GM19397 (cell line): ENCODE measurements around the gene CBLN3.

ENCODE experiments used
- ATAC-seq: cut with Tn5 transposase; IDR thresholded peaks from one replicate; pipeline ENCODE4 v1.9.1; 2021; ENCODE audit warnings: mild to moderate bottlenecking, moderate library complexity; ENCODE audit not compliant: unreplicated experiment

Gene CBLN3

DNA sequence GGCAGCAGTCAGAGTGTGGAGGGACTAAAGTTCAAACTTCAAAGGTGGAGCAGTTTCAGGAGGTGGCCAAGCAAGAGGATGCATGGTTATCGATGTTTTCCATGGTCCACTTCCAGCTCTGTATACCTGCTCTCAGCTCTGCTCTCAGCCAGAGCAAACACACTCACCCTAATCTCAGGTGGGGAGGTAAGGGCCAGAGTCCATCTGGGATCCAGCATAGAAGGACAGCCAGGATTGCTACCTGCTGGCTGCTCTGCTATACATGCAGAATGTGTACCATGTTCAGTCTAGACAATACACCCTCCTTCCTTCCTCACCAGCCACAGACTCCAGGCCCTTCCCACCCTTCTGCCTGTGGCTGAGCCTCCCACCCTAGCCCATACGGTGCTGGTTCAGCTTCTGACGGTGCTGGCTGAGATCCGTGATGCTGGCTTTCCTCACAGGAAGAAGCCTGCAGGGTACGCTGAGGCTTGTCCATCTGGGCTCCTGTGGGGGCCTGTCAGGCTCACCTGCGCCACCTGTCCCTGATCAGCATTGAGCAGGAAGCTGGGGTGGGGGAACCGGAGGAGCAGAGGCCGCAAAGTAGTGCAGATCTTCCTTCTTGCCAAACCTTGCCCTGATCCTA lies 2.4 kb downstream of the CBLN3 start:
- ATAC-seq = no peak

DNA sequence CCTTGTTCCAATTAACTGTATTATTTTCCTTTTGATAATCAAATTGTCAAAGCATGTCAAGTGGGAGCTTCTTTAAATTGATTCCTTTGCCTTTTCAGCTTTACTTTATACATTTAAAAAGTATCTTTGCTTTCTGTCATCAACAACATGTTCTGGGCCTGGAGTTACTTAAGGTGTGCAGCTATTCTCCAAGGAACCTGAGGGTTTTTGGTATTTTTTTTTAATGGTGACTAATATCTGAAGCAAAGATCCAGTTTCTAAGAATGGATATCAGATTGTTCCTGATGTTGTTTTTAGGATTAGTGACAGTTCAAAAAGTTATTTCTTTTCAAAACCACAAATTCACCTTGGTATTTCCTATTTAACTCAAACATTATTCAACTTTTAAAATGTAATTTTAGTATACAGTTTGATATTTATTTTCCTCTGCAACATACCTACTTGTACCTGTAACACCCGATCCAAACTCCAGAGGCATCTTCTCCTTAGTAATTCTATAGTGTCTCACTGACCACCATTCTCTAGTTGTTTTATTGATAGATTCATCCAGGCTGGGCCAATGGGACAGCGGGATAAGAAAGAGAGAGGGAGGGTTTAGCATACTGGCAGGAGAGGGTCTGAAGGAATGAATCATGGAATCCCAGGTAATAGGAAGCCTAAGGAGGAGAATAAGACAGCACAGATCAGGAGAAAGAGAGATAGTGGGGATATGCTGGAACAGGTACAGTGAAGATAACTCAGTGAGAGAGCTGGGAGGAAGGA lies 3.1 kb downstream of the CBLN3 start:
- no peak for ATAC-seq

DNA sequence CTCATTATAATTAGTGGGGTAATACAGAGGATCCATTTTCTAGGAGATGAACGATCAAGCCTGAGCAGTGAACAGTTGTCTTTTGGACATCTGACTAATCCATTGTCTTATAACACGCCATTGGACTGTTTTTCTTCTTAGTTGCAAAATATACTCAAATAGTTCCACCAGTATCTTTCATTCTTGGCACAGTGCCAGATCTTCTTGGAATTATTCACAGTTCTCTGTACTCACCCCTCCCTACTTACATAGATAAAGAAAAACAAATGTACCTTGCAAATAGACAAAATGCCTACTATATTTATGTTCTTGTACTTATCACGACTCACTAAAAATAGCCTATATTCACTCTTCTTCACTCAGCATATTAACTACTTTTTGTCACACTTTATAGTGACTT lies 3.8 kb downstream of the CBLN3 start:
- no peak for ATAC-seq

DNA sequence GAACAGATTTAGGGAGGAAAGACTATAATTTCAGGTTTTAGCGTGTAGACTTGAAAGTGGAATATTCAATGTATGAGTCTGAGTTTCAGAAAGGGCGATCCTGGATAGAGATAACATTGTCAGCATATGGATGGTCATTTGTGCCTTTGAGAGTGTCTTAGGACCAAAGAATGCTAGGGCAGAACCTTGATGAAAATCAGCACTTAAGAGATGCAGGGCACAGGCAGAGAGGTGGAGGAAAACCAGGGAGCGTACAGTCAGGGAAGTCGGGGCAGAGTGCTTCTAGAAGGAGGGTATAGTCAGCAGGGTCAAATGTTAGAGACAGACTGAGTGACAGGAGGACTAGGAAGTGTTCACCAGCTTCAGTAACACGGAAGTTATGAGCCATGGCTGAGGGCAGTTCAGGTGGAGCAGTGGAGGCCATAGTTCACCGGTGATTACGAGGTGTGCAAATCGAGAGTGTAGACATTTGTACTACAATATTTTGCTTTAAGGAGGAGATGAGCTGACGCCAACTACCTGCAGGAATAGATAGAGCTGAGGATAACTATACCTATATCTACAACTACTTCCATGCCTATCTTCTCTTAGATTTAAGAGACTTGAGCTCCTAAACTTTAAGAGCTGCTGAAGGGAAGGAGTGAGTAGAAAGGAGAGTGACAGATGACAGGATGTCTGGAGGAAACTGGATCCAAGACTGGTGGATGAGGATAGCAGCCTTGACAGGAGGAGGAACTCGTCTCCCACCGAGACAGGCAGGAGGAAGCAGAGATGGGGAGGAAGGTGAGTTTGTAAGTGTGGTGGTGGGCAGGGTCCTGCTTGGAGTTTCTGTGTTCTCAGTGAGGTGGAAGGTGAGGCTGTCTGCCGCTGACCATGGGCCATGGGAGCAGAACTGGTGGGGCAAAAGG lies 6.5 kb downstream of the CBLN3 start:
- ATAC-seq = no peak

DNA sequence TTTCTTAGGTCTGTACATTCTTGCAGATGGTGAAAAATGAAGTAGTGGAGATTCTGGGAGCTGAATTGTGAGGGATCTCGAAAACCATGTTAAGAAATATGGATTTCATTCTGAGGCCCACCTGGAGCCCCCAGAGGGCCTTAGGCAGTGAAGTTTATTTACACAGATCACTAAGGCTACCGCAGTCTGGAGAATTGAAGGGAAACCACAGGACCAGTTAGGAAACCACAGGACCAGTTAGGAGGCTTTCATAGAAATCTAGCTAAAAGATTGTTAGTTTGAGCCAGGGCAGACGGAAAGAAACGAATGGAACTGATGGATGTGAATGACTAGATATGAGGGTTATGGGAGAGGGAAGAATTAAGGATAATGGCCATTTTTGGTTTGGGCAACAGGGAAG lies 7.2 kb downstream of the CBLN3 start:
- no peak for ATAC-seq

DNA sequence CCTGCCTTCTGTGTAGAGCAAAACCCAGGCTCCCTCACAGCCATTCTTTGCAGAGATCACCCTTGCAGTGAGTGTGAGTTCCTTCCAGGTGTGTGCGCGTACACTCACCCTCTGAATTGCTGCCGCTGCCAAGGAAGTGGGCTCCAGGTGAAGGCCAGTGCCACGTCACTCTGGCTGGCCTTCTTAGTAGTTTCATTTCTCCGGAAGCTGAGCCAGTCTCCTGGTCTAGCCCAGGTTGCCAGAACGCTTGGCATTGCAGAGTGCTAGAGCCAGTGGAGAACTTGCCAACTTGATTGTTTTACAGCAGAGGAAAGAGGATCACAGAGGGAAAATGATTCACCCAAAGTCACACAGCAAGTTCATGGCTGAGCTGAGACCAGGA lies 11.0 kb downstream of the CBLN3 start:
- no peak for ATAC-seq

DNA sequence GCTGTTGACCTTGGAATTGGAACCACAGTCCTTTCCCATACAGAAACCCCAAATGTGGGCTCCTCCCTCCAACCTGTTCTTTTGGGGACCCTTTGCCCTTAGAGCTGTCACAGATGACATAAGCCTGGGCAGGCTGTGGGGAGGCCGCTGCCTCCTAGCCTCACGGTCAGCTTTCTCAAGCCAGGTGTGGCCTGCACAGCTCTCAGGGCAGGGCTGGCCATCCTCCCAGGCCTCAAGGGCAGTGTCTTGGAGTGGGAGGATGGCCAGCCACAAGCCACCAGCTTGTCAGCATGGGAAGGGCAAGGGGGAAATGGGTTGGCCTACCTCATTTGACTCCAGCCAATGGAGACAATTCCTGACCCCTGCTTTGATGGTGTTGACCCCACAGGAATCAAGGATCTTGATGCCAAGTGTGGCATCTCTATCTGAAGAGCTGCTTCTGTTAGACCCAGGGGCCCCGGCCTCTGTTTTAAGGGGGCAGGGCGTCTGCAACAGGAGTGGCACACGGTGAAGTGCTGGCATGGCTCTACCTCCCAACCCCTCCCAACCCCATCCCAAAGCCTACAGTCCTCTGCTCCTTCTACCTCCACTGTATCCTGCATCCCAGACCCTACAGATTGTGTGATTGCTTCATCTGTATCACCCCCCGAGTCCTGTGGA lies 11.5 kb downstream of the CBLN3 start:
- ATAC-seq = no peak

DNA sequence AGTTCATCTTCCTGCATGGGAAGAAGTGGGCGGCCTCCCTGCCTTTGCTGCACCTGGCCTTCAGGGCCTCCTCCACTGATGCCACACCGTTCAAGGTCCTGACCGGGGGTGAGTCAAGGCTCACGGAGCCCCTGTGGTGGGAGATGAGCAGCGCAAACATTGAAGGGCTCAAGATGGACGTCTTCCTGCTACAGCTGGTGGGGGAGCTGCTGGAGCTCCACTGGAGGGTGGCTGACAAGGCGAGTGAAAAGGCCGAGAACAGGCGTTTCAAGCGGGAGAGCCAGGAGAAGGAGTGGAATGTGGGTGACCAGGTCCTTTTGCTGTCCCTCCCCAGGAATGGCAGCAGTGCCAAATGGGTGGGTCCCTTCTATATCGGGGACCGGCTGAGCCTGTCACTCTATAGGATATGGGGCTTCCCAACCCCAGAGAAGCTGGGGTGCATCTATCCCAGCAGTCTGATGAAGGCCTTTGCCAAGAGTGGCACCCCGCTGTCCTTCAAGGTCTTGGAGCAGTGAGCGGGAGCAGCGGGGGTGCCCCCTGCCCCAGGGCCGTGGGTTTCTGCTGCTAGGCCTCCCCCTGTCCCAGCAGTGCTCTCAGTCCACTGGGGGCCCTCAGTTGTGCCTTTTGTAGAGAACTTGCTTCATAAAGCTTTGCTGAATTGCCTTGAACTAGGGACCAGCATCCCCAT lies 12.4 kb downstream of the CBLN3 start:
- no peak for ATAC-seq

DNA sequence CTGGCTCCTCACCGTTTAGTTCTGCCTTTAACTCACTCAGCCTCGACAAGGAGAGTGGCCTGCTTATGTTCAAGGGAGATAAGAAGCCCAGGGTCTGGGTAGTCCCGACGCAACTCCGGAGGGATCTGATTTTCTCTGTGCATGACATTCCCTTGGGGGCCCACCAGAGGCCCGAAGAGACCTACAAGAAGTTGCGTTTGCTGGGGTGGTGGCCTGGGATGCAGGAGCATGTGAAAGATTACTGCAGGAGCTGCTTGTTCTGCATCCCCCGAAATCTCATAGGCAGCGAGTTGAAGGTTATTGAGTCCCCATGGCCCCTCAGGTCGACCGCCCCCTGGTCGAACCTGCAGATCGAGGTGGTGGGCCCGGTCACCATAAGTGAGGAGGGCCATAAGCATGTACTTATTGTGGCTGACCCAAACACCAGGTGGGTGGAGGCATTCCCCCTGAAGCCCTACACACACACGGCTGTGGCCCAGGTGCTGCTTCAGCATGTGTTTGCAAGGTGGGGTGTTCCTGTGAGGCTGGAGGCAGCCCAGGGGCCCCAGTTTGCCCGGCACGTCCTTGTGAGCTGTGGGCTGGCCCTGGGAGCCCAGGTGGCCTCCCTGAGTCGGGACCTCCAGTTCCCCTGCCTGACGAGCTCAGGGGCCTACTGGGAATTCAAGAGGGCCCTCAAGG lies 13.1 kb downstream of the CBLN3 start:
- ATAC-seq = no peak

DNA sequence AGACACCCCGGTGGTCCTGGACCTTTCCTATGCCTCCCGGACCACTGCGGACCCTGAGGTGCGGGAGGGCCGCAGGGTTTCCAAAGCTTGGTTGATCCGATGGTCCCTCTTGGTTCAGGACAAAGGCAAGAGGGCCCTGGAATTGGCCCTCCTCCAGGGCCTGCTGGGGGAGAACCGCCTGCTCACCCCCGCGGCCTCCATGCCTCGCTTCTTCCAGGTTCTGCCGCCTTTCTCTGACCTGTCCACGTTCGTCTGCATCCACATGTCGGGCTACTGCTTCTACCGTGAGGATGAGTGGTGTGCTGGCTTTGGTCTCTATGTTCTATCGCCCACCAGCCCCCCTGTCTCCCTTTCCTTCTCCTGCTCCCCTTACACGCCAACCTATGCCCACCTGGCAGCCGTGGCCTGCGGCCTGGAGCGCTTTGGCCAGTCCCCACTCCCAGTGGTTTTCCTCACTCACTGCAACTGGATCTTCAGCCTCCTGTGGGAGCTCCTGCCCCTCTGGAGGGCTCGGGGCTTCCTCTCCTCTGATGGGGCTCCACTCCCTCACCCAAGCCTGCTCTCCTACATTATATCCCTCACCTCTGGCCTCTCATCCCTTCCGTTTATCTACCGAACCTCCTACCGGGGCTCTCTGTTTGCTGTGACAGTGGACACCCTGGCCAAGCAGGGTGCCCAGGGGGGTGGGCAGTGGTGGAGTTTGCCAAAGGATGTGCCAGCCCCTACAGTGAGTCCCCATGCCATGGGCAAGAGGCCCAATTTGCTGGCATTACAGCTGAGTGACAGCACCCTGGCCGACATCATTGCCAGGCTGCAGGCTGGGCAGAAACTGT lies 13.8 kb downstream of the CBLN3 start:
- ATAC-seq = no peak

DNA sequence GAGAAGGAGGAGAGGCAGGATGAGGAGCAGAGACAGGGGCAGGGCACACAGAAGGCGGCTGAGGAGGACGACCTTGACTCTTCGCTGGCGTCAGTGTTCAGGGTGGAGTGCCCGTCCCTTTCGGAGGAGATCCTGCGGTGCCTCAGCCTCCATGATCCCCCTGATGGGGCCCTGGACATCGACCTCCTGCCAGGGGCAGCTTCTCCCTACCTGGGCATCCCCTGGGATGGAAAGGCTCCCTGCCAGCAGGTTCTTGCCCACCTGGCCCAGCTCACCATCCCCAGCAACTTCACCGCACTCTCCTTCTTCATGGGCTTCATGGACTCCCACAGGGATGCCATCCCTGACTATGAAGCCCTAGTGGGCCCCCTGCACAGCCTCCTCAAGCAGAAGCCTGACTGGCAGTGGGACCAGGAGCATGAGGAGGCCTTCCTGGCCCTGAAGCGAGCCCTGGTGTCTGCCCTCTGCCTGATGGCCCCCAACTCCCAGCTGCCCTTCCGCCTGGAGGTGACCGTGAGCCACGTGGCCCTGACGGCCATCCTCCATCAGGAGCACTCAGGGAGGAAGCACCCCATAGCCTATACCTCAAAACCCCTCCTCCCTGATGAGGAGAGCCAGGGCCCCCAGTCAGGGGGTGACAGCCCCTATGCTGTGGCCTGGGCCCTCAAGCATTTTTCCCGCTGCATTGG lies 14.6 kb downstream of the CBLN3 start:
- ATAC-seq = no peak

DNA sequence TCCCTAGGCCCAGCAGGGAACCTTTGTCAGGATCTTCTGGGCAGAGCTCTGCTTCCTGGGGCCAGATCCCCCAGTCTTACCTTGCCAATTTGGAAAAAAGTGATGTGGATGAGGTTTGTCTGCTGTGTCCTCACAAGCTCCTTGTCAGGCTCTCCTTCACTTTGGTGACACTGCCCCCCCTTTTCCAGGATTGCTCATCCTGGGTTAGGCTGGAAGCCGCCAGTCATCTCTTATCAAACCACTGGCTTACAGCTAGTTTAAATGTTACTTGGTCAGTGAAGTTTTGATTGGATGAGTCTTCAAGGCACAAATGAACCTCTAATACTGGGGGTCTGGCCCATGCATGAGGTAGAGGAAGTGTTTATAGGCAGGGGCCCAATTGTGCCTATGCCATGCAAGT lies 15.4 kb downstream of the CBLN3 start:
- ATAC-seq = no peak

DNA sequence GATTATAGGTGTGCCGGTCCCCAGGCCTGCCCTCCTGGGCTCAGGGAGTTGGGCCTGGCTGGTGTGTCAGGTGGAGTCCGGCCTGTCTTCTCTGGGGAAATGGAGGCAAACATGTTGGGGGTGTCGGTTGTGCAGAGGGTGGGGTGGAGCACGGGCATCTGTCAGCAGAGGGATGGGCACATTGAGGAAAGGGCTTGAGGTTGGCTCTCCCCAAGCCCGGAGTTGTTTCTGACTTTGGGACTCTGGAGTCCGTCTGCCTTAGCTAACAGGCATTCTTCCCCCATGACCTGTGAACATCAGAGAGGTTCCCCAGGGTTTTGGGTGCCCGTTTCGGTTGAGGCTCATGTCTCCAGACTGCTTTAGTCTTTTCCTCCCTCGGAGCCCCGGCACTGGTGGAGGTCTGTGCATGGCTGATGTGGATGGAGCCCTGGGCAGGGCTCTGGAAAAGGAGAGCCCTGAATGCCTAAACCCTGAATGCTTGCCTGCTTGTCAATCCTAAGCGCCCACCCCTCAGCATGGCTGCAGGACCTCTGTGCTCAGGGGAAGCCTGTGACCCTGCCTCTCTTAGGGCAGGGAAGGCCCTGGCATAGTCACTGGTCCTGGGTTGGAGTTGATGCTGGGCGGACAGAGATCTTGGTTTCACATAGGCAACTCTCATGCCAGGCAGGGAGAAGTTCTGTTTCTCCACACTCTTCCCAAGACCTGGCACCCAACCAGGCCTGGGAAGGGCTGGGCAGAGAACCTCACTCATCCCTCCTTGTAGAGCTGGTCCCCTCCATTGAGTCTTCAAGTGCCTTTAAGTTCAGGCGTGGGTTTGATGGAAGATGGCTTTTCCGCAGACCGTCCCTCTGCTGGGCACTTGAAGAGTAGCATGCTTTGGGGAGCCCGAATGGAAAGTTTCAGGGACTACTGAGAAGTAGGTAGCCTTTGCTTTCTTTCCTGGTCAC lies 17.8 kb downstream of the CBLN3 start:
- no peak for ATAC-seq

DNA sequence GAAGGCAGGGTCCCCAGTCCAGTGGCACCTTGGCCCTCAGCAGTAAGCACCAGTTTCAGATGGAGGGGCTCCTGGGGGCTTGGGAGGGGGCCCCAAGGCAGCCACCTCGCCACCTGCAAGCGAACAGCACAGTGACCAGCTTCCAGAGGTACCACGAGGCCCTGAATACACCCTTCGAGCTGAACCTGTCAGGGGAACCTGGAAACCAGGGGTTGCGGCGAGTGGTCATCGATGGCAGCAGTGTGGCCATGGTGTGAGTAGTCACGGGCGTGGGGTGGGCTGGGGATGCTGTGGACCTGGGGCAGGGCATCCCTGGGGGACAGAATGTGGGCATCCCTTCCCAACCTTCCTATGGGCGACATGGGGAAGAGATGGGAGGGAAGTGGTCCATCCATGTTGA lies 19.5 kb downstream of the CBLN3 start:
- ATAC-seq = no peak

DNA sequence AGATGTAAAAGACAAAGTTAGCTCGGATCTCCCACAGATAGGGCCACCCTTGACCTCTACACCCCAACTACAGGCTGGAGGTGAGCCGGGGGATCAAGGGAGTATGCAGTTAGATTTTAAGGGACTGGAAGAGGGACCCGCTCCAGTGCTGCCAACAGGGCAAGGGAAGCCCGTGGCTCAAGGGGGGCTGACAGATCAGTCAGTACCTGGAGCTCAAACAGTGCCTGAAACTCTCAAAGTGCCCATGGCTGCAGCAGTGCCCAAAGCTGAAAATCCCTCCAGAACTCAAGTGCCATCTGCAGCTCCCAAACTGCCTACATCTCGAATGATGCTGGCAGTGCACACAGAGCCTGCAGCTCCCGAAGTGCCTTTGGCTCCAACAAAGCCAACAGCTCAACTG lies 20.3 kb downstream of the CBLN3 start:
- ATAC-seq = no peak

DNA sequence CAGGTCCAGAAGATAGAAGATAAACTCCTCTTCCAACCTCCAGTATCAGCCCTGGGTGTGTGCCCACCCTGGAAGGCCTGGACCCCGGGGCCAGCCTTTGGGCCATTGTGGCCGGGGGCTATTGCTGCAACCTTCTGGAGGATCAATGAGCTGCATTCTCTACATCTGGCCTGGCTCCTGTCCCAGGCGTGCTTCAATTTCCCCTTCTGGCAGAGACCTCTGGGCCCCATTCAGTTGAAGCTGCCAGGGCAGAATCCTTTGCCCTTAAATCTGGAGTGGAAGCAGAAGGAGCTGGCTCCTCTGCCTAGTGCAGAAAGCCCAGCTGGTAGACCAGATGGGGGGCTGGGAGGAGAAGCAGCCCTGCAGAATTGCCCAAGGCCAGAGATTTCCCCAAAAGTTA lies 20.7 kb downstream of the CBLN3 start:
- no peak for ATAC-seq

DNA sequence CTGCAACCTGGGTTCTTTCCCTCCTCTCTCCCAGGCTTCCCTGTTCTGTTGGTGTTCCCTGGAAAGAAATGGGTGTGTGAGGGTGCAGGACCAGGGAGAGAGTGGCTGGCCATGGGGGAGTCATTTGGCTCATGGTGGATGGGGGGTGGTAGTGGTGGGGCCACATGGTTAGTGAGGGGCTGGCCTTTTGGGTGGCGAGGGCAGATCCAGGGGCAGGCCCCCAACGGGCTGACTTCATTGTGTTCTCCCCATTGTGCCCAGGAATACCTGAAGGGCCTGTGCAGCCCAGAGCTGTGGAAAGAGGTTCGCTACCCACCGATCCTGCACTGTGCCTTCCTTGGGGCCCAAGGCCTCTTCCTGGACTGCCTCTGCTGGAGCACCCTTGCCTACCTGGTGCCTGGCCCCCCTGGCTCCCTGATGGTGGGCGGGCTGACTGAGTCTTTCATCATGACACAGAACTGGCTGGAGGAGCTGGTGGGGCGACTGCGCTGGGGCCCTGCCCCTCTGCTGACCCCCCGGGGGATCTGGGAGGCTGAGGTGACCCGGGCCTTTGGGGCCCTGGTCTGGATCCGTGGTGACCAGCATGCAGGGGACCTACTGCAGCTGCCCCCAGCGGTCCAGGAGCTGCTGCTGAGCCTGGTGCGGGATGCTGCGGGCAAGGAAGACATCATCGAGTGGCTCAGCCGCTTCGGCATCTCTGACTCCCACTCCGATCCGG lies 21.7 kb downstream of the CBLN3 start:
- ATAC-seq = no peak
